GM18499 (cell line): ENCODE results near the gene NELL2.

Source experiments
- ATAC-seq: cut with Tn5 transposase; IDR thresholded peaks from one replicate; pipeline ENCODE4 v1.9.1; 2021; ENCODE audit warnings: moderate number of reproducible peaks; ENCODE audit not compliant: insufficient read depth, unreplicated experiment

NELL2 gene

GRCh38 chr12:44640427-44641190 lies 235.5 kb downstream of the NELL2 start:
- no peak for ATAC-seq

- ATAC-seq = no peak
Observed at GRCh38 chr12:44637875-44638274, 238.2 kb downstream of the NELL2 start.

GRCh38 chr12:44628180-44628579 lies 247.9 kb downstream of the NELL2 start:
- no peak for ATAC-seq

- no peak for ATAC-seq
Observed at GRCh38 chr12:44627387-44628166, 248.5 kb downstream of the NELL2 start.

- no peak for ATAC-seq
Observed at GRCh38 chr12:44626883-44627282, 249.2 kb downstream of the NELL2 start.

GRCh38 chr12:44618946-44619345 lies 257.2 kb downstream of the NELL2 start:
- ATAC-seq = no peak

GRCh38 chr12:44616402-44616801 lies 259.7 kb downstream of the NELL2 start:
- ATAC-seq = no peak

- ATAC-seq = no peak
Observed at GRCh38 chr12:44611538-44611937, 264.6 kb downstream of the NELL2 start.

GRCh38 chr12:44603701-44604100 lies 272.4 kb downstream of the NELL2 start:
- no peak for ATAC-seq

GRCh38 chr12:44592626-44593025 lies 283.5 kb downstream of the NELL2 start:
- ATAC-seq = no peak

GRCh38 chr12:44589697-44590096 lies 286.4 kb downstream of the NELL2 start:
- no peak for ATAC-seq

GRCh38 chr12:44588651-44589050 lies 287.5 kb downstream of the NELL2 start:
- no peak for ATAC-seq

GRCh38 chr12:44584625-44585024 lies 291.5 kb downstream of the NELL2 start:
- no peak for ATAC-seq

- ATAC-seq = no peak
Observed at GRCh38 chr12:44582521-44582920, 293.6 kb downstream of the NELL2 start.

GRCh38 chr12:44581642-44582242 lies 294.4 kb downstream of the NELL2 start:
- ATAC-seq = no peak

- ATAC-seq = no peak
Observed at GRCh38 chr12:44574586-44574985, 301.5 kb downstream of the NELL2 start.

GRCh38 chr12:44573723-44574122 lies 302.4 kb downstream of the NELL2 start:
- no peak for ATAC-seq

- no peak for ATAC-seq
Observed at GRCh38 chr12:44571006-44571550, 305.0 kb downstream of the NELL2 start.

- no peak for ATAC-seq
Observed at GRCh38 chr12:44570036-44570583, 306.0 kb downstream of the NELL2 start.

GRCh38 chr12:44565163-44565562 lies 311.0 kb downstream of the NELL2 start:
- ATAC-seq = no peak

GRCh38 chr12:44563486-44563885 lies 312.6 kb downstream of the NELL2 start:
- ATAC-seq = no peak
